Heart right ventricle (tissue), 16 donors: Measurements from ENCODE around the gene PLA2G4E. TPM values are rescaled to one million over a fixed set of nuclear protein-coding genes. Genes with fewer than 3 reads are reported as not detected.
A peak's percentile ranks its signal among the peaks of the same experiment; 100 is the strongest.

Experiments
- ATAC-seq, 8 donors: fragments of 200-7000 bp; cut with Tn5 transposase; one replicate each; pipeline ENCODE4 v1.9.1; 2020; ENCODE audit warnings: mild to moderate bottlenecking in 8 of 8, moderate library complexity in 8 of 8, moderate number of reproducible peaks in 1 of 8
- DNase-seq, 2 donors: peaks; one replicate each; pipeline ENCODE4 v3.0.0-alpha.2; 2020
- H3K27ac ChIP-seq, 10 donors: fragments of 200-600 bp; sonication (generic) in 2 of 10; one replicate each; pipeline versions ENCODE4 v1.5.0 to v1.8.0; 2020 to 2022; ENCODE audit warnings: mild to moderate bottlenecking in 3 of 10
- H3K27me3 ChIP-seq, 7 donors: fragments of 200-600 bp; one replicate each; pipeline ENCODE4 v1.8.0; 2021 to 2022; ENCODE audit warnings: mild to moderate bottlenecking in 2 of 7
- H3K36me3 ChIP-seq, 9 donors: fragments of 200-600 bp; sonication (generic) in 1 of 9; one replicate each; pipeline versions ENCODE4 v1.5.0 to v1.8.0; 2020 to 2022; ENCODE audit warnings: mild to moderate bottlenecking in 2 of 9
- H3K4me1 ChIP-seq, 9 donors: fragments of 200-600 bp; sonication (generic) in 1 of 9; one replicate each; pipeline versions ENCODE4 v1.5.0 to v1.8.0; 2020 to 2022; ENCODE audit warnings: mild to moderate bottlenecking in 4 of 9
- H3K4me3 ChIP-seq, 10 donors: fragments of 200-600 bp; sonication (generic) in 2 of 10; one replicate each; pipeline versions ENCODE4 v1.5.0 to v1.8.0; 2020 to 2022; ENCODE audit warnings: mild to moderate bottlenecking in 7 of 10, moderate library complexity in 2 of 10
- H3K9me3 ChIP-seq, 11 donors: fragments of 200-600 bp in 10 of 11; sonication (generic) in 2 of 11; one replicate each; pipeline versions ENCODE4 v1.5.0 to v1.8.0; 2013 to 2022; ENCODE audit warnings: mild to moderate bottlenecking in 2 of 11, control low read depth in 1 of 11, moderate library complexity in 1 of 11
- CTCF ChIP-seq, 9 donors: fragments of 200-600 bp; sonication (generic) in 2 of 9; IDR thresholded peaks; one replicate each; pipeline versions ENCODE4 v1.5.0 to v1.8.0; 2021 to 2022; ENCODE audit warnings: antibody characterized with exemption in 9 of 9, mild to moderate bottlenecking in 5 of 9, moderate library complexity in 1 of 9
- WGBS, 2 donors: extraction: QIAGEN DNeasy Blood & Tissue Kit; methylation state at CpG; one replicate each; pipeline ENCODE4 v1.1.7; 2013; ENCODE audit warnings: inconsistent platforms in 1 of 2; 5-methylcytosine and 5-hydroxymethylcytosine counted together
- intact Hi-C, 10 donors: fragments of 100-400 bp; cut with DNase I; formaldehyde crosslinking; loops; one replicate each; pipeline versions ENCODE4 v1.11.1 to v1.14.2; 2022
- polyA plus RNA-seq, 2 donors: library from polyadenylated mRNA; stranded (reverse); fragments of 200-250 nt; gene quantifications; one replicate each; pipeline ENCODE4 v1.2.3, GENCODE V29; 2013
- total RNA-seq, 10 donors: library from RNA; stranded (reverse); fragmentation: NEBNext Ultra II Directional in 3 of 10; extraction: Animal tissue kit (Norgen Biotek cat#: 25700) in 3 of 10; gene quantifications; one replicate each; pipeline versions ENCODE4 v1.2.1 to v1.2.4, GENCODE V29; 2021 to 2023
- donor health status: Arrhythmogenic right ventricular cardiomyopathy.
- donor health status: ischemic (EF 13 %, LVEDD 7.1; RV severe dilation, severe dysfunction).
- donor health status: healthy with polysubstance abuse.
- donor health status: DM: no; HTN: yes; CAD: no.
- donor health status: DM: no; HTN: no; CAD: no.
- donor health status: ischemic (EF 25% LVEDD 6.9; RV normal size, moderate dysfunction).
- donor health status: ischemic (EF 25% LVEDD 5.7; RV mildly dilated, moderate dysfunction).
- donor health status: healthy.
- donor health status: DM: yes; HTN: yes; CAD: no.
- donor health status: Ischemic cardiomyopathy.
- donor health status: ischemic (EF 35%, LVEDD 5.7; RV mildly dilated, moderate dysfunction).
- donor health status: nonischemic (EF 11% LVEDD 7.7; RV severe dilation, severe dysfunction).
- donor health status: DM: yes; HTN: yes; CAD: no.
- donor health status: PGD.
- donor health status: ischemic (EF 29% LVEDD 5.4; RV normal size, mild dysfunction).
- donor health status: nonischemic (EF 23%, LVEDD 6.1; RV moderate dilation, normal function).

The PLA2G4E gene
- total and polyA plus RNA-seq, 12 donors, result 0.05 to 0.79 (median 0.07) TPM; not detected in 7

GRCh38 chr15:41942886-41943285 lies 78.0 kb downstream of the PLA2G4E start:
- Histone ChIP-seq H3K36me3 (peaks cover 0 to 78% (median 9%) of the 10 kb centered on the region in 9 donors), H3K27ac (peak overlapping the region in 7 of 10 donors; percentile 49 to 82 (median 78)), H3K4me3 (no peak overlapping the region), H3K9me3 (no peaks in the 10 kb centered on the region), H3K27me3 (no peaks in the 10 kb centered on the region), H3K4me1 (peaks cover 30 to 98% (median 87%) of the 10 kb centered on the region in 9 donors)
- TF ChIP-seq CTCF (IDR thresholded peaks at IDR 0.05), result no peak
- ATAC-seq, result no peak
- no peak for DNase-seq
- 73 to 77% methylated on average over 7 of the region's 7 CpGs for WGBS, 2 donors
- intact Hi-C loops, result no loop called here

- 66 to 75% methylated on average over 22 of the region's 22 CpGs for WGBS, 2 donors
- Histone ChIP-seq H3K9me3 (no peaks in the 10 kb centered on the region), H3K27me3 (no peaks in the 10 kb centered on the region), H3K4me1 (peaks cover 28 to 98% (median 87%) of the 10 kb centered on the region in 9 donors), H3K36me3 (peaks cover 0 to 78% (median 9%) of the 10 kb centered on the region in 9 donors), H3K4me3 (no peak overlapping the region), H3K27ac (peak overlapping the region in 8 of 10 donors; percentile 22 to 89 (median 74))
- DNase-seq (no peak), ATAC-seq (no peak)
- TF ChIP-seq CTCF (IDR thresholded peaks at IDR 0.05), result no peak
- intact Hi-C loops, result no loop called here
These were observed 79.0 kb downstream of the PLA2G4E start for GRCh38 chr15:41941644-41942415.

- WGBS, 2 donors, result 42 to 53% methylated on average over 13 of the region's 13 CpGs
- H3K4me1 ChIP-seq, result peaks cover 25 to 98% (median 87%) of the 10 kb centered on the region in 9 donors
- no peak for DNase-seq
- no peaks in the 10 kb centered on the region for H3K9me3 ChIP-seq
- no peak for TF ChIP-seq CTCF (IDR thresholded peaks at IDR 0.05)
- peak in 1 of 8 donors; percentile 18 for ATAC-seq
- H3K27me3 ChIP-seq, result no peaks in the 10 kb centered on the region
- H3K36me3 ChIP-seq, result peaks cover 0 to 73% (median 15%) of the 10 kb centered on the region in 9 donors
- no peak overlapping the region for H3K4me3 ChIP-seq
- H3K27ac ChIP-seq, result peak overlapping the region in 8 of 10 donors; percentile 30 to 89 (median 74)
- intact Hi-C loops, result no loop called here
These were observed 80.4 kb downstream of the PLA2G4E start for GRCh38 chr15:41940441-41940857.

GRCh38 chr15:41939986-41940385 lies 80.9 kb downstream of the PLA2G4E start:
- H3K4me1 ChIP-seq, result peaks cover 20 to 98% (median 87%) of the 10 kb centered on the region in 9 donors
- peaks cover 0 to 68% (median 15%) of the 10 kb centered on the region in 9 donors for H3K36me3 ChIP-seq

More at GRCh38 chr15:41939986-41940385, 80.9 kb downstream of the PLA2G4E start:
- H3K4me3 ChIP-seq, result no peak overlapping the region
- WGBS, 2 donors, result 95 to 96% methylated on average over 9 of the region's 9 CpGs
- intact Hi-C loops, result no loop called here
- ATAC-seq, result no peak
- H3K9me3 ChIP-seq, result no peaks in the 10 kb centered on the region
- peak overlapping the region in 7 of 10 donors; percentile 47 to 89 (median 78) for H3K27ac ChIP-seq
- no peak for DNase-seq
- no peaks in the 10 kb centered on the region for H3K27me3 ChIP-seq
- TF ChIP-seq CTCF (IDR thresholded peaks at IDR 0.05), result no peak
